Dermis blood vessel endothelial cell (primary cell): ENCODE data around the gene HLCS. TPM values are rescaled to one million over a fixed set of nuclear protein-coding genes. Genes with fewer than 3 reads are reported as not detected.

Experiments
- DNase-seq: peaks from one replicate; pipeline ENCODE4 v3.0.0; 2010
- total RNA-seq: library from RNA; depleted of rRNA; stranded (reverse); fragments of >200 nt; gene quantifications from 2 replicates; pipeline ENCODE4 v1.2.3, GENCODE V29; 2014

The HLCS gene
- total RNA-seq, 1 donor from 2014 or later: 14.3 TPM

DNA sequence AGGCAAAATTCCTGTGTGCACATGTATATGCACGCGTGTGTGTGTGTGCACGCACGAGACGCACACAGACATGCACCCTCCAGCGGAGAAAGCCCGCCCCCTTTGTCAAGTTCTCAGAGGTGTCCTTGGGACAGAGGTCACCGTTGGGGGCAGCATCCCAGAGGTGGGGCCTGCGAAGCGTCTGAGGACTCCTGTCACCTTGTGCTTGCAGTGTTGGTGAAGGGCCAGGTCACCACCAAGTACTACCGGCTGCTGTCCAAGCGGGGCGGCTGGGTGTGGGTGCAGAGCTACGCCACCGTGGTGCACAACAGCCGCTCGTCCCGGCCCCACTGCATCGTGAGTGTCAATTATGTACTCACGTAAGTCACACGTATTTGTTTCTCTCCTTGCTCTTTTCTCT, 225.0 kb downstream of the HLCS start:
- no peak for DNase-seq

DNA sequence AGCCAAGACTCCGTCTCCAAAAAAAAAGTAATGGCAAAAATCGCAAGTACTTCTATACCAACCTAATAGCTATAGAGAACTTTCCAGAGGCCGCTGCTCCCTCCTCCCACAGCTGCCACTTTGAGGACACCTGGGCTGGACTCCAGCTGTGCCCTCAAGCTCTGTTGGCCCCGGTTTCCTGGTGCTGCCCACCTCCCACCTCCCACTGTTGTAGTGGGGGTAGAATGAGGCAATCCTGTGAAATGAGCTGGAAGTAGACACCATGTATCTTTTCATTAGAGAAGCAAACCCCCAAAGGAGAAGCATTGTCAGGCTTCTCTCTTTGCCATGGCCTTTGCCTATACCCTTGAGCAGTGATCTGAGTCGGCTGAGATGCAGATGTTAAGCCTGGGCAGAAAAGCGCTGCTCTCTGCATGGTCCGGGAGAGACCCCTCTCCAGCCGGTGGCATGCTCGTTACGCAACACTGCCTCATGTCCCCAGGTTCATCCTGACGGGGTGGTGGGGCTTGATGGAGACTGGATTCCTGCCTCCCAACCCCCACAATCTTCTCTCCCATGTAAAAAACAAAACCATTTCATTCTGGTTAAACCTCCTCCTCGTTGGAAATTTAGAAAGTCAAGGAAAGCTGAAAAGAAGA, 227.9 kb downstream of the HLCS start:
- DNase-seq: no peak

DNA sequence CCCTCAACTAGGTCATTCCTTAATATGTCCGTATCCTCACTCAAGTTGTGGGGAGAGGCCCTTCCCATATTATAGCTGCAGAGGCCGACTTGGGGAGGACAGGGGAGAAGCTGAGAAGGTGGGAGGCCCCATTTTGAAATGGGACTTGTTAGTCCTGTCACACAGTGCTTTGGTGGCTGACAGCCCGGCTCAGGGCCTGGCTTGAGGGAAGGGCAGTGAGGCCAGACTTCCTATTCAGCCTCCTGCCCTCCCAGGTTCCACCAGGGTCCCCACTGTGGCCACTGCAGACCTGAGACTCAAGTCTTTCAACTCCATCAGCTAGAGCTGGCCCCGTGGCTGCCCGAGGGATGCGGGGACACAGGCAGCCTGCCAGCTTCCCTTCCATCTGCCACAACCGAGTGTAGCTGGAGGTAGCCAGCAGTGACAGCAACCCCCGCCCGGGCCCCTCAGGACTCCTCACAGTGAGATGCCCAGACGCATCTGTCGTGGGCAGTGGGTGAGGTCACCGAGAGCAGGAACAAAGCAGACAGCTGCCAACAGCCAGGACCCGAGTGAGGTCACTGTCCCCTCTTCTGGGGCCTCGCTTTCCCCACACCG, 230.6 kb downstream of the HLCS start:
- DNase-seq: no peak

DNA sequence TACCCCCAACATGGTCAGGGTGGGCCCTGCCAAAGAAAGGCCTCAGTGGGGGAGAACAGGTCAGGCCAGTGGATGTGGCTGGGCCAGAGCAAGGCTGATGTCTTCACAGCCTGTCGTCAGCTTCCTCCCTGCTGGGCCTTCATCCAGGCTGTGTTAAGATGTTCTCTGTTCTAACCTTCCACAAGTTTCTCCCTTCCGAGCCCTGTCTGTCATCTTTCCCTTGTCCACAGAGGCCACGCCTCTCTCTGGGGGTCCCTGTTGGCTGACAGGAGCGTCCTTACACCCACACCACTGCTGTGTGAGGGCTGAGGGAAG, 231.3 kb downstream of the HLCS start:
- no peak for DNase-seq

DNA sequence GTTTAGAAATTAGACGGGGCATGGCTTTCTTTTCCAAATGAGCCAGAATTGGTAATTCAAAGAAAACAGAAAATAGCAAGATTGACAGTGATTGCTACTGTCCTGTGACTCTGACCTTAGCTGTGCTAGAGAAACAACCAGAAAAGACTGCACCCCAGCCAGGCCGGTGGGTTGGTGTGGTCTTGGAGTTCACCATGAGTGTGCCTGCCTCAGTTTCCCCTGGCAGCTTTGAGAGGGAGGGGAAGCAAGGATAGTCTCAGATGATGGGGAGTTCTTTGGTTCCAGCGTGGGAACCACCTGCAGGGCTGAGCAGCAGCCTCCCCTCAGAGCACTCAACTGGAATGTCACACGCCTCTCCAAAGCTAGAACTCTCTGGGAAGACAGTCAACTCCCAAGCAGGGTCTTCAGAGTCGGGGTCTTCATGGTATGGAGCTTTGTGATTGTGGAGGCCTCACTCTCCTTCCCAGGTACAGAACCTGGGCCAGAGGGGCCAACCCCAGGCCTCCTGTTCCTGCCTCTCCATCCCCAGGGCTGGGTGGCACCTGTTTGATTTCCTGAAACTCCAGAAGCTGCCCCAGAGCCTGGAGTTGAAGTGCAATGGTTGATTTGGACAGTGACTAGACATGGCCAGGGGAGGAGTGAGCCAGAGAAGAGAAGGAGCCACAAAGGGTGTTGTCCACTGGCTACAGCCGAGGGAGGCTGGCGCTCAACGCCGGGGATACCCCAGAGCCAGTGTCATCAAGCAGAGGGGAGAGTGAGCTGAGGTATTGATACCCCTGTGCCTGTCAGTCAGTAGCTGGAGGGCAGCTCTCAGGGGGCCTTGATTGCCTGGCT, 231.9 kb downstream of the HLCS start:
- no peak for DNase-seq

DNA sequence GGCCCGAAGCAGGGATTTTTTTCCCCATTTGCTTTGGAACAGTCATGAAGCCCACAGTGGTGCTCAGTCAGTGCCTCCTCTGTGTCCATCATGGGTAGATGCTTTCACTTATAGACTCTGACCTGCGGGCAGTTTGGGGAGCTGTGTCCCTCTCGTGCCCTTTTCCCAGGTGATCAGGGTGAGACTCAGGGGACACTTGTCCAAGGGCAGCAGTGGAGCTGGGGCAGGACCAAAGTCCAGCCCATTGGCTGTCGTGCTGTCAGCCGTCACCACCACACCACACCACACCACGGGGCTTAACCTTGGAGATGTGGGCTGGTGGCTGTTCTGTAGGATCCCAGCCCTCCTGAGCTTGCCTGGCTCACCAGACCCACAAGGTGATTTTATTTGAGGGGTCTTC, 232.6 kb downstream of the HLCS start:
- DNase-seq: no peak

DNA sequence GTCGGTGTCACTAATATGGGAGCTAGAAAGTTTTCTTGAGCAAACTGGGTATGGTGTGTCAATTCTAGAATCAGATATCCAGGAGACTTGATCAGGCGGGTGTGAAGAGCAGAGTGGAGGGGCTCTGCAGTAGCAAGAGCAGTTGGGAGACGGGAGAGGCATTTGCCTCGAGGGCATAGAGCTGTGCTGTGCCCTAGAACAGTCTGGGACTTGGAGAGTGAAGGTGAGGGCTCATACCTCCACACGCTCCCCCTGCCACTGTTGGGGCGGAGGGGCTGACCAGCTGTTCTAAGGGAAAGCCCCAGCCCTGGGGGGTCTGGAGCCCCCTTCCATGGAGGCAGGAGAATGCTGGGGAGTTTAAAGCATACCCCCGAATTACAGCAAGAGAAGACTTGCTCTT, 233.7 kb downstream of the HLCS start:
- no peak for DNase-seq

DNA sequence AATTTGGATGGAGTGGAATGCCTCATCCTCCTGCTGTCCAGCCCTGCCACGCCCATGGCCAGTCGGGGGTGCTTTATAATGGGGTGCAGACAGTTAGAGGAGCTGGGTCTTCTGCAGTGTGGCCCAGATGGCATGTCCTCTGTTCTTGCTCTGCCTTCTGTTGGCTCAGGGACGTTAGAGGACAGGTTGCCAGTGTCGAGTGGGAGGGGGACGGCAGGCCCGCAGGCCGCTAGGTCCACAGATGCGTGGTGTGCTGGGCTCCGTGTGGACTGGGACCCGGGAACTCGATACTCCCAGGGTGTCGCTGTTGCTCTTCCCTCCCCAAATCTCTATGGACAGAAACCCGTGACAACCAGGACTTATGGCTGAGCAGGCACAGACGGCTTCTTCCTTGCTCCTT, 234.3 kb downstream of the HLCS start:
- DNase-seq: no peak

DNA sequence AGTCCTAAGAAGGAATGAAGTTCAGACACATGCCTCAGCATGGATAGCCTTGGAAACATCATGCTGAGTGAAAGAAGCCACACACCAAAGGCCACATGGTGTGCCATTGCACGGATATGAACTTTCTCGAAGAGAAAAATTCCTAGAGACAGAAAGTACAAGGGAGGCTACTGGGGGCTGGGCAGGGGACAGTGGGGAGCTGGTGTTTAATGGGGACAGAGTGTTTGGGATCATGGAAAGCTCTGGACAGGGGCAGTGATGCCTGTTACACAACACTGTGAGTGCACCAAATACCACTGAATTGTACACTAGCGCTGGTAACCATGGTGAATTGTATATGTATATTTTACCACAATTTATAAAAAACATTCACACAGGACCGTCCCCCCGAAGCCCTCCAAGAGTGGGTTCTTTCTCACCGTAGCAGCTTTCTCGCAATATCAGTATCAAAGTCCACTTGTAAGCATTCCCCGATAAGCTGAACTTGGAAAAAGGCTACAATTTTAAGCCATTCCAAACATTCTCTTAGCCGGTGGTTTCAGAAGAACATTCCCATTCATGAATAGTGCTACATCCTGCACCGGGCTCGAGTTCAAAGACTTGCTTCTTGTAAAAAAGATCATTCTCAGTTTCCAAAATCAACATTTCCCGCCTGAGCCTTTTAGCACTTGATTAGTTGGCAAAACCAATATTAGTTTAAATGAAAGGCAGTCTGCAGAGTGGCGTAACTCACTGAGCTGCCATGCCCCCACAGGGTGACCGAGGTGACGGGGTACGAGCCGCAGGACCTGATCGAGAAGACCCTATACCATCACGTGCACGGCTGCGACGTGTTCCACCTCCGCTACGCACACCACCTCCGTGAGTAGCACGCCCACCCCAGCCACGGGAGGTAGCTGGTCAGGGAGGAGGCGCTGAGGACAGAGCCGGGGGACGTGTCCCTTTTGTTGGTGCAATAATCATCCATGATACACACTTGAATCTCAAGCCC, 235.9 kb downstream of the HLCS start:
- no peak for DNase-seq

DNA sequence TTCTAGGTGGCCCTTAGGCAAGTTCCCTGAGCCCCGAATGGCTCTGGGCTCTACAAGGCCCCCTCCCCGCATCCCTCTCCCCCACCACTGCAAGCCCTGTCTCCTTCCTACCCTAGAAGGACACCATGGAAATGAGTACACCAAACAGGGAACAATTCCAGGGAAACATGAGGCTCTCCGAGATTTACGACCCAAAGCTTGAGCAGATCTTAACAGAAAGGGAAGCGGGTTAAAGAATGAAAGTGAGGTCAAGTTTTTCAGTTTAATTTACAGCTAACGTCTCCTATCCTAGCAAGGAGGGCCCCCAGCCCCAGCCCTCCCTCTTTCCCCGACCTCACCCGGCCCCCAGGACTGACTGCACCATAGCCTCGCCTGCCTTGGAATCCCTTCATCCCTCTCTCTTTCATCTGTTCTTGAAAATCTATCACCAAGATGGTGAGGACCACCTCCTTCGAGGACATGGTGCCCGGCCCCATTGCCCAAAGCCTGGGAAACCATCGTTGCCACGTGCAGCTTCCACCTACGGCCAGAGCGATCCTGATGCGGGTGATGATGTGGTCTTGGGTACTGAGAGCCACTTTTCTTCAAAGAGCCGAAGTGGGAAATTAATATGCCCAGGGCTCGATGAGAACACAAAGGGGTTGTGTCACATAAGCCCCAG, 237.0 kb downstream of the HLCS start:
- DNase-seq: no peak

DNA sequence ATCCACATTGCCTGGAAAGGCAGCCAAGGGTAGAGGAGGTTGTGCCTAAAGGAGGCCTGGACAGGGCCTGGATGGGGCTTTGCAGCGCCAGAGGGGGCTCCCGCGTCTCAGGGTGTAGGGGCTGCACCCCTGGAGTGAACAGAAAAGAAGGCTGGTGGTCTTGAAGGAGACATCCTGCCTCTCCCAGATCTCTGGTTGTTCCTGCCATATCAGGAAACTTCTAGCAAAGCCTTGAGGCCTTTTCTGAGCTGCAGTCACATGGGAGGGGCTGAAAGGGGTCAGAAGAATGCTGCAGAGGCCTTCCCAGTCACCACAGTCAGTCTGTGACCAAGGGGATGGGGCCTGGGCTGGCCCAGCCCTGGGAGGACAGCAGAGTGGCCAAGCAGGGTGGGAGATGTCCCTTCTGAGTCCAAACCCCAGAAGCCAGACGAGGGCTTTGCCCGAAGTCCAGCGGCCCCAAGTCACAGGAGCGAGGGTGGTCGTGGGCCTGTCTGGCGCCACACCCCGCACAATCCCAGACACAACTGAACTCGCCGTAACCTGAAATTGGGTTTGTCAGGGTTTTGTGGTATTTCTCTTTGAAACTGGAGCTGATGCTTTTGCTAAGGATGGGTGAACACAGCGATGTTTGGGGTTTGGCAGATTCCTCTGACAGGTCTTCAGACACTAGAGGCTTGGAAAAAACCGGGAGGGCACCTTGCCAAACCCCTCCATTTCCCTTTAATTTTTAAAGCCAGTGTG, 237.9 kb downstream of the HLCS start:
- no peak for DNase-seq

DNA sequence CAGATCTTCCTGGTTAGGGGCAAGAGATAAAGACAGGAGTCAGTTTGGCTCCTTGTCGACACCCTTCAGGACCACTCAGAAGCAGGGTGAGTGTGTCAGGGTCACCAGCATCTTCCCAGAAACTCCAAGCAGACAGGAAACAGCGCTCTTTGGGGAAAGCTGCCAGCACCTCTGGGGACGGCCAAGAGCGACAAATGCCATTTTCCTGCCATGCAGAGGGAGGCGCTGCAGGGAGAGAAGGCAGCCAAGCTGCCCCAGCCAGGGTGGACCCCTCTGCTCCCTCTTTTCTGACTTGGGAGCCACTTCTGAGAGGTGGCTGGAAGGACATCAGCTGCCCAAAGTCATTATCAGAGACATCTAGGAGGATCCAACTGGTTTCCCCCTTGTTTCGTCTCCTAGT, 238.6 kb downstream of the HLCS start:
- DNase-seq: no peak

DNA sequence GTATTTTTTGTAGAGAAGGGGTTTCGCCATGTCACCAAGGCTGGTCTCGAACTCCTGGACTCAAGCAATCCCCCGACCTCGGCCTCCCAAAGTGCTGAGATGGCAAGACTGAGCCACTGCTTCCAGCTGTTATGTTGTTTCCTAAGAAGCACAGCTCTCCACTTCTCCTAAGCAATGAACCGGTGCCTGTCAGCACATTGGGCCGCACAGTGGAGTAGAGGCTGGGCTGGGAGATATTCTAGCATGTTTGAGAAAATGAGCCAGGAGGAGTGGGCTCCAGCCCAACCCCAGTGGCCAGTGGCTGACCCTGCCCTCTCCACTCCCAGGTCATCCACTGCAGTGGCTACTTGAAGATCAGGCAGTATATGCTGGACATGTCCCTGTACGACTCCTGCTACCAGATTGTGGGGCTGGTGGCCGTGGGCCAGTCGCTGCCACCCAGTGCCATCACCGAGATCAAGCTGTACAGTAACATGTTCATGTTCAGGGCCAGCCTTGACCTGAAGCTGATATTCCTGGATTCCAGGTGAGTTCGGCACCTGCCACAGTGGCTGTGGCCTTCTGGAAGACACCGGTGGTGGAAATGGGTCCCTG, 240.6 kb downstream of the HLCS start:
- no peak for DNase-seq

DNA sequence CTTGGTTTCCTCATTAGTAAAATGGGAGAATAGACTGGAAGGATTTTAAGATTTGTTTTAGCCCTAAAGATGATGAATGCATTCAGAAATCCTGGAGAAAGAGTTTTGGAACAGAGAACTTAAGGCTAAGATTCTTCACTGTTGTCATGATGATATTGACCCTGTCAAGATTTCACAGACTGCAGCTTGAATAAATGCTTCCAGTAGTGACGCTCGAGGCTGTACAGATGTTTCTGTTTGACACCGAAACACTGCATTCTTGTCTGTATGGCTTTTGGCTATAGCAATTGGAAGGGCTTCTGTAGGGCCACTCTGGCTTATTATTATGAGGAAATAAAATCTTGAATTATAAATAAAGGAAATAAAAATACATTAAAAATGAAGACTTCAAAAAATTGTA, 241.8 kb downstream of the HLCS start:
- DNase-seq: no peak

DNA sequence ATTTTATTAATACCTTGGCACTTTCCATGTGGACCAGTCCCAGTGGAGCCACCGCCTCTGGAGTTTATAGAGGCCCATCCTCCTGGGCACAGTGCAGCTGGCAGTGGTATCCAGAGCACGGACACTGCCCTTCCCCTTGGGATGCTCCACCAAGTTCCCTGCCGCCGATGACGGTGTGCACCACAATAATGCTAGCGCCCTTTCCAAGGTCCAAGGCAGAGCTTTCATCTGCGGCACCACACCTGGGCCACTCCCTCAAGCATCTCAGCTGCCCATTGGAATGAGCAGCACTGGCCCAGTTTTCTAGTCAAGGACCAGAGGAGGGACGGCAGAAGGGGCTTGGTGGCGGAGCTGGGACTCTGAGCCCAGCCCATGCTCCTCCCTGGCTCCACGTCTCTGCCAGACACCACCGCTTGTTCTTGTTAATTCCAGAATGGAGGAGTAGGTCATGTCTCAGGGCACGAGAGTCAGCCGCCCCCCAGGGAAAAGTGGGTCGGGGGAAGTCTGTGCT, 243.0 kb downstream of the HLCS start:
- DNase-seq: no peak

DNA sequence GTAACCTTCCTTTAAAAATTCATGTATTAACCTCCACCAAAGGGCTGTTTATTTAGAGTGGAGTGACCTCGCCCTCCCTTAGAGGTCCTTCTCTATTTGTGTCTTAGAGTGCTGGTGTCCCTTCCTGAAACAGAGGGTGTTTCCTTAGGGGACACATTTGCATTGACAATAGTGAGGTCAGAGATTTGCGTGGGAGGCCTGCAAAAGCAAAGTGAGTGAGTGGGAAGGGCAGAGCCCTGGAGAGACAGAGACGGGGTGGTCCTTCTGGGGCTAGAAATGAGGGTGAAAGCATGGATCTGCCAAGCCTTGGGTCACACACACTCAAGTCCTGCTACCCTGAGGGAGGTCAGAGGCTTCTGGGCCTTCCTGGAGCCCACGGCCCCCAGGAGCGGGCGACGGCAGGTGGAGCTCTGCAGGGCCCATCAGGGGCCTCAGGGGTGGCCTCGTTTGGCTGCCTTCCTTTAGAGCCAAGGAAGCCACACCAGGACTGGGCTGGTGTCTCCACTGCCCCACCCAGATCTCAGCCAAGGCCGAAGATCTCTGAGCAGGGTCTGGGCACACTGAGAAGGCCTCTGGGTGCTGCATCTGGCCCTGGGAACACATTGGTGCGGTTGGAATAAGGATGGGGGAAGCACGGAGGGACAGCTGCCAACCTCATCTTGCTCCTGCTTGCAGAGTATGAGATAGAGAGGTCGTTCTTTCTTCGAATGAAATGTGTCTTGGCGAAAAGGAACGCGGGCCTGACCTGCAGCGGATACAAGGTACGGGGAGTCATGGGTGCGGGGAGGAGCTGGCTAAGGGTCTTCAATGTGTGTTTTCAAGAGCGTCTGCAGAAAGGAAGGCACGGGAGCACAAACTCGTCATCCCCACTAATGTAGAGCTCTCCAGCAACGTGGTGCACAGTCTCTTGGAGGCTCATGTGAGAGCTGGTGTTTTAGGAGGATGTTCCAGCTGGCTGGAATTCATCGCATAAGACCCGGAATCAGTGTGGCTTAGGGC, 243.8 kb downstream of the HLCS start:
- no peak for DNase-seq

DNA sequence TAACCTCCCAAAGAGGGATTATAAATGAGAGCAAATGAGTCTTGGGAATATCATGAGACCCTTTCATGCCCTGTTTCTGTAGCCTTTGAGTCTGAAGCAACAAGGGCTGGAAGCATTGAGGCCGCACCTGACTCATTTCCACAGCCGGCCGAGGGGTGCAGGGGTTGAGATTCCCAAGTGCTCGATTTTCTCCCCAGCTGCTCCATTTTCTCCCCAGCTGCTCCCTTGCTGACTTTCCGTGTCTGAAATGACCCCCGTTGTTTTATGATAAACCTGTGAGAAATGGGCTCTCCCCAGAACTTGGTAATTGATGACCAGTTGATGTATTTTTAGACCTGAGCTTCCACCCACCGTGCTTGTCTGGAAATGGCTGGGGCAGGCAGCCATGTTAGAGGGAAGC, 244.7 kb downstream of the HLCS start:
- DNase-seq: no peak

DNA sequence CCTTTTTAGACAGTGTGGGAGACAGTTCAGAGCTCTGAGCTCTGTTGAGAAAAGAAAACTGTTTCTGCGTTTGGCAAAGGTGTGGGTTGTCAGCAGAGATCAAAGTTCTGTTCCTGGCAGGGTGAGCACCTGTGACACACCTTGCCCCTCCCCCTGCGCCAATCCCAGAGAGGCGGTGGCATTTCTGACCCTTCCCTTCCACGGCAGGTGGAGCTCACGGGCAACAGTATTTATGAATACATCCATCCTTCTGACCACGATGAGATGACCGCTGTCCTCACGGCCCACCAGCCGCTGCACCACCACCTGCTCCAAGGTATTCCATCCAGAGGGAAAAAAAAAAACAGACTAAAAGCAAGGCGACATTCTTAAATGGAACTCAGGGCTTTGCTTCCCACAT, 246.9 kb downstream of the HLCS start:
- no peak for DNase-seq

DNA sequence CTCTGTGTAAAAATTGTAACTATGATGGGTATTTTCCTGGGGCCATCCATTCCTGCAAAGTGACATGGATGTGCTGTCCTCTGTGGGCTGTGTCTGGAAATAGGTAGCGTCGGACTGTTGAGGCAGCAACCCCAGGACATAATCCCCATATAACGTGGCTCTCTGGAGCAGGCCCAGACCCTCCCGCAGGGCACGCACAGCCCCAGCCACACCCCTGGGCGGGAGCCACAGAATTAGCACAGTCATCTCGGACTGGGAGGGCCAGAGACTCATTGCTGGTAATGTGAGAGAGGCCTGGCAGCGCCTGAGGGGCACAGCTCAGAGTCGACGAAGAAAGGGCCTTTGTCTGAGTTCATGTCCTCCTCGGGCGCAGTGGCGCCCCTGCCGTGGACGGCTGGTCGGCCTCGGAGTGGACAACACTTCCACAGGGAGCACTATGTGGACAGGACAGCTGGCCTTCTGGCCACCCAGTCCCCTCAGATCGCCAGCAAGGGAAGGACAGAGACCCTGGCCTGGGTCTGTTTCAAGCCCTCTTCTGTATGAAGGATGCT, 247.4 kb downstream of the HLCS start:
- DNase-seq: no peak
